Activated B cell treated with CpG ODN at 0.5 μM for 24 hours (primary cell): ENCODE results near the gene CCNT1. TPM values are rescaled to one million over a fixed set of nuclear protein-coding genes. Genes with fewer than 3 reads are reported as not detected.
"Not testable (repeated sequence)": the region's sequence is repeated elsewhere in the genome, so short reads cannot be mapped to it uniquely, and the experiment has no call there.

Experiments
- ATAC-seq: fragments of 200-7000 bp; cut with Tn5 transposase; one replicate; pipeline ENCODE4 v1.10.0; 2021; ENCODE audit warnings: low read depth, mild to moderate bottlenecking, moderate library complexity
- CTCF ChIA-PET: fragments of 350-600 bp; sonication (Branson Sonifier 250); formaldehyde crosslinking; loops from one replicate; lab custom pipeline; 2021; ENCODE audit warnings: antibody characterized with exemption; lab: Charles Lee
- POLR2A ChIA-PET: fragments of 350-600 bp; sonication (Branson Sonifier 250); formaldehyde crosslinking; loops from one replicate; lab custom pipeline; 2021; ENCODE audit warnings: antibody characterized with exemption; lab: Charles Lee
- DNase-seq: peaks from one replicate; pipeline ENCODE4 v3.0.0; 2022
- H3K27ac Mint-ChIP-seq: one replicate; pipeline ENCODE4 v1.8.0; 2020; ENCODE audit warnings: mixed read lengths
- H3K27me3 Mint-ChIP-seq: one replicate; pipeline ENCODE4 v1.8.0; 2021; ENCODE audit warnings: mixed read lengths
- H3K36me3 Mint-ChIP-seq: one replicate; pipeline ENCODE4 v1.8.0; 2021; ENCODE audit warnings: low read depth, mixed read lengths
- H3K4me1 Mint-ChIP-seq: one replicate; pipeline ENCODE4 v1.8.0; 2021; ENCODE audit warnings: mixed read lengths
- H3K4me3 Mint-ChIP-seq: one replicate; pipeline ENCODE4 v1.8.0; 2020; ENCODE audit warnings: mild to moderate bottlenecking, mixed read lengths
- H3K9me3 Mint-ChIP-seq: one replicate; pipeline ENCODE4 v1.8.0; 2020; ENCODE audit warnings: mixed read lengths
- CTCF ChIP-seq: fragments of 200-600 bp; IDR thresholded peaks from one replicate; pipeline ENCODE4 v1.8.0; 2022; ENCODE audit warnings: antibody characterized with exemption, mild to moderate bottlenecking
- intact Hi-C: fragments of 100-400 bp; cut with micrococcal nuclease; formaldehyde crosslinking; loops from one replicate; pipeline ENCODE4 v1.15.1; 2024
- total RNA-seq: library from RNA; stranded (reverse); gene quantifications from 2 replicates; pipeline ENCODE4 v1.2.3, GENCODE V29; 2022

The CCNT1 gene
- total RNA-seq, 1 donor from 2014 or later: 48.9 TPM

- no peak for DNase-seq
- TF ChIP-seq CTCF: no peak
- ATAC-seq: no peak
- CTCF ChIA-PET: no interaction called here
- Mint-ChIP-seq H3K27me3 (no peaks in the 10 kb centered on the region), H3K4me3 (no peak overlapping the region), H3K9me3 (no peaks in the 10 kb centered on the region), H3K4me1 (peaks cover 1% of the 10 kb centered on the region), H3K27ac (no peak overlapping the region), H3K36me3 (peaks cover 65% of the 10 kb centered on the region)
- intact Hi-C loops: no loop called here
- POLR2A ChIA-PET: interaction anchor here (1.3 kb wide), 1 partner anchor 11 kb away, joined by 5 read pairs; the partner anchor contains the start of gene KANSL2
These were observed 45.2 kb downstream of the CCNT1 start for GRCh38 chr12:48671231-48671856.

- ChIA-PET CTCF (no interaction called here), POLR2A (no interaction called here)
- DNase-seq (no peak), ATAC-seq (no peak)
- no peaks in the 10 kb centered on the region for H3K9me3 Mint-ChIP-seq
- H3K27me3 Mint-ChIP-seq: no peaks in the 10 kb centered on the region
- H3K4me1 Mint-ChIP-seq: no peaks in the 10 kb centered on the region
- TF ChIP-seq CTCF: no peak
- intact Hi-C loops: no loop called here
- H3K36me3 Mint-ChIP-seq: peaks cover 63% of the 10 kb centered on the region
- H3K4me3 Mint-ChIP-seq: no peak overlapping the region
- no peak overlapping the region for H3K27ac Mint-ChIP-seq
These were observed 47.5 kb downstream of the CCNT1 start for GRCh38 chr12:48668996-48669395.

- POLR2A ChIA-PET: no interaction called here
- H3K36me3 Mint-ChIP-seq: peaks cover 69% of the 10 kb centered on the region
- H3K4me3 Mint-ChIP-seq: no peak overlapping the region
- no peaks in the 10 kb centered on the region for H3K9me3 Mint-ChIP-seq
- no peaks in the 10 kb centered on the region for H3K4me1 Mint-ChIP-seq
- no peaks in the 10 kb centered on the region for H3K27me3 Mint-ChIP-seq
- no peak for ATAC-seq
- intact Hi-C loops: no loop called here
- no peak overlapping the region for H3K27ac Mint-ChIP-seq
- no peak for TF ChIP-seq CTCF
- DNase-seq: no peak
- CTCF ChIA-PET: no interaction called here
These were observed 56.6 kb downstream of the CCNT1 start for GRCh38 chr12:48659863-48660262.

DNA sequence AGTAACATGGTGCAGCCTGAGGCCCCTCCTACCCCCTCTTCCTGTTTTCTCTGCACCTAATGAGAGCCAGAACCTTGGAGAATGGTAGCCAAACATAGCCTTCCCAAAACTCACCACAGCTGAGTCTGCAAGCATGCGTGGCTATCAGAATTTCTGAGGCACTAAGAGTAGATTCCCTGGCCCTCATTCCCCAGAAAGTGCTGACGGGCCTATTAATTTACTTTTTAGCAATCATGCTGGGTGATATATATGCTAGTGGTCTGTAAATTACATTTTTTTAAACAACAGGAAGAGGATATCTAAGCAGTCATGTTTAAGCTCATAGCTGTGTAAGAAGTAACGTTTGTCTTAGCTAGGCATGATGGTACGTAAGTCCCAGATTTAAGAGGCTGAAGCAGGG, 64.8 kb downstream of the CCNT1 start:
- ChIA-PET POLR2A (no interaction called here), CTCF (no interaction called here)
- Mint-ChIP-seq H3K4me3 (no peak overlapping the region), H3K27me3 (no peaks in the 10 kb centered on the region), H3K9me3 (no peaks in the 10 kb centered on the region), H3K4me1 (no peaks in the 10 kb centered on the region), H3K27ac (no peak overlapping the region), H3K36me3 (peaks cover 71% of the 10 kb centered on the region)
- ATAC-seq (no peak), DNase-seq (no peak)
- intact Hi-C loops: no loop called here
- TF ChIP-seq CTCF: no peak

GRCh38 chr12:48645354-48645753, 71.2 kb downstream of the CCNT1 start:
- H3K27ac Mint-ChIP-seq, H3K4me3 Mint-ChIP-seq, H3K27me3 Mint-ChIP-seq, ATAC-seq, CTCF ChIA-PET, H3K4me1 Mint-ChIP-seq, DNase-seq, intact Hi-C loops, H3K9me3 Mint-ChIP-seq: not testable (repeated sequence)
- POLR2A ChIA-PET: interaction anchor here (0.6 to 0.7 kb wide), 3 partner anchors 13 to 446 kb away, joined by 3 to 6 read pairs (median 3); no protein-coding TSS in a partner anchor
- H3K36me3 Mint-ChIP-seq: peaks cover 42% of the 10 kb centered on the region

DNA sequence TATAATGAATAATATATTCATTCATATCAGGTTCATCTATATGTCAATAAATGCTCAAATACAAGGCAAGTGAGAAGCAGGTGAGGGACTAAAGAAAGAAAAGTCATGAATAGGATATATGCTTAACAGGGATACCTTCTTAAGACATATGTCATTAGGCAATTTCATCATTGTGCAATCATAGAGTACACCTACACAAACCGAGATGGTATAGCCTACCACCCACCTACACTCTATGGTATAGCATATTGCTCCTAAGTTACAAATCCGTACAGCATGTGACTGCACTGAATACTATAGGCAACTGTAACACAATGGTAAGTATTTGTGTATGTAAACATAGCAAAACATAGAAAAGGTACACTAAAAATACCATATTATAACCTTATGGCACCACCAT, 73.5 kb downstream of the CCNT1 start:
- Mint-ChIP-seq H3K4me1 (no peaks in the 10 kb centered on the region), H3K36me3 (peaks cover 32% of the 10 kb centered on the region), H3K27me3 (no peaks in the 10 kb centered on the region), H3K4me3 (no peak overlapping the region), H3K27ac (no peak overlapping the region), H3K9me3 (peaks cover 4% of the 10 kb centered on the region)
- CTCF ChIA-PET: no interaction called here
- ATAC-seq: no peak
- no peak for DNase-seq
- POLR2A ChIA-PET: no interaction called here
- intact Hi-C loops: no loop called here
- no peak for TF ChIP-seq CTCF

- H3K4me3 Mint-ChIP-seq, DNase-seq, H3K9me3 Mint-ChIP-seq, H3K27ac Mint-ChIP-seq, POLR2A ChIA-PET, intact Hi-C loops, H3K4me1 Mint-ChIP-seq, ATAC-seq, H3K27me3 Mint-ChIP-seq, CTCF ChIA-PET: not testable (repeated sequence)
- peaks cover 26% of the 10 kb centered on the region for H3K36me3 Mint-ChIP-seq
These were observed 74.6 kb downstream of the CCNT1 start for GRCh38 chr12:48641752-48642555.
